ENCODE measurements around the gene SLC25A45.

DNA sequence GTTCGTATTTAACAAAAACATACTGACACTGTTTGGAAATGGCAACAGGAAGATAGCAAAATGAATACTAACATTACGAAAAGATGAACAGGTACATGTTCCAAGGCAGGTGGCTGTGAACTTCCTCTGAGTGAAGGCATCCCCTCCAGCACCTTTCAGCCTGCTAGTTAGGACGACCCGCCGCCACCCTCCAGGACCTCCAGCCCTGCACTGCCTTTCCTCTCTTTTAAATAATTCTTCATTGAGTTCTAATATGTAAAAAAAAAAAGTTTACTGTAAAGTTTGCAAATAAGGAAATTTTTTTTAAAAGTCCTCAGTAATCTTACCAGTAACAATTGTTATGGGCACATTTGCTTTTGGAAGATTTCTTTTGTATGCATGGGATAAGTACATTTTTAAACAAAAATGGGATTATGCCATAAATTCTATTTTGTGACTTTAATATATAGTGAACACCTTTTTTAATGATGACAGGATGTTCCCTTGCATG lies 46.2 kb upstream of the SLC25A45 start:
- TF ChIP-seq, protein P1, sequence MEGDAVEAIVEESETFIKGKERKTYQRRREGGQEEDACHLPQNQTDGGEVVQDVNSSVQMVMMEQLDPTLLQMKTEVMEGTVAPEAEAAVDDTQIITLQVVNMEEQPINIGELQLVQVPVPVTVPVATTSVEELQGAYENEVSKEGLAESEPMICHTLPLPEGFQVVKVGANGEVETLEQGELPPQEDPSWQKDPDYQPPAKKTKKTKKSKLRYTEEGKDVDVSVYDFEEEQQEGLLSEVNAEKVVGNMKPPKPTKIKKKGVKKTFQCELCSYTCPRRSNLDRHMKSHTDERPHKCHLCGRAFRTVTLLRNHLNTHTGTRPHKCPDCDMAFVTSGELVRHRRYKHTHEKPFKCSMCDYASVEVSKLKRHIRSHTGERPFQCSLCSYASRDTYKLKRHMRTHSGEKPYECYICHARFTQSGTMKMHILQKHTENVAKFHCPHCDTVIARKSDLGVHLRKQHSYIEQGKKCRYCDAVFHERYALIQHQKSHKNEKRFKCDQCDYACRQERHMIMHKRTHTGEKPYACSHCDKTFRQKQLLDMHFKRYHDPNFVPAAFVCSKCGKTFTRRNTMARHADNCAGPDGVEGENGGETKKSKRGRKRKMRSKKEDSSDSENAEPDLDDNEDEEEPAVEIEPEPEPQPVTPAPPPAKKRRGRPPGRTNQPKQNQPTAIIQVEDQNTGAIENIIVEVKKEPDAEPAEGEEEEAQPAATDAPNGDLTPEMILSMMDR (IDR thresholded peaks at IDR 0.05; ENCODE audit: low read length): no peak
- TF ChIP-seq EZH2 (optimal IDR thresholded peaks at IDR 0.05; ENCODE audit: low read depth, low read length) (no peak), EZH2phosphoT487 (IDR thresholded peaks at IDR 0.05; ENCODE audit: low read length) (no peak)

Data from MM.1S (cell line).